ENCODE measurements around the gene ZHX3.

ZHX3 gene

GRCh38 chr20:41290804-41291389 lies 26.6 kb downstream of the ZHX3 start:
- DNase-seq, result no peak

DNA sequence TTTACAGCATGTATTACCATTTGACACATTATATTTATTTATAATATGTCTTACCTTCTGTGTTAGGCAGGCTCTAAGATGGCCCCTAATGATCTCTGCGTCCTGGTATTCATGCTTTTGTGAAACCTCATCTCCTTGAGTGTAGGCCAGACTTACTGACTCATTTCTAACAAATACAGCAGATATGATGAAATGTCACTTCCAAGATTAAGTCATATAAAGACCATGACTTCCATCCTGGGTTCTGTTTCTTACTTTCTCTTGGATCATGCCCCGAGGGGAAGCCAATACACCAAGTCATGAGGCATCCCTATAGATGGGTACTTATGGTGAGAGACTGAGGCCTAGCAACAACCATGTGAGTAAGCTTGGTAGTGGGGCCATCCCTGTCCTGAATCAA lies 30.2 kb downstream of the ZHX3 start:
- no peak for DNase-seq

DNA sequence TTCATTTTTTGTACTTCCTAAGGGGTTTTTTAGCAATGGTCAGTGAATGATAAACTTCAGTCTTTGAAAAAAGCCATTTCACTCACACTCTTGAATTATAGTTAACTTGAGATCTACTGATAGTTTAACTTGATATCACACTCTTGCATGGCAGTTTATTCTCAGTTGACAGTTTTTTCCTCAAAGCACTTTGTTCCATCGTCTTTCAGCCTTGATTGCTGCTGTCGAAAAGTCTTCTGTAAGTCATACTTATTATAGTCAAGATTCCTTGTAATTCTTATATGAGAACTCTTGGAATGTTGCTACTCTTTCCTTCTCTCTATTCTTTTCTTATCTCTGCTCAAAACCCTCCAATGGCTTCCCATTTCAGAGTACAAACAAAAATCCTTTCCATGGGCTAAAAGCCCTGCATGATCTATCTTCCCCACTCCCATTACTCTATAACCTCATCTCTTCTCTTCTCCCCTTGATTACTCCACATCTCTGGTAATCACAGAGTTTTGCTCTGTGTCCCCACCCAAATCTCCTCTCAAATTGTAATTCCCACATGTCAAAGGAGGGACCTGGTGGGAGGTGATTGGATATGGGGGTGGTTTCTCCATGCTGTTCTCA lies 31.2 kb downstream of the ZHX3 start:
- no peak for DNase-seq

DNA sequence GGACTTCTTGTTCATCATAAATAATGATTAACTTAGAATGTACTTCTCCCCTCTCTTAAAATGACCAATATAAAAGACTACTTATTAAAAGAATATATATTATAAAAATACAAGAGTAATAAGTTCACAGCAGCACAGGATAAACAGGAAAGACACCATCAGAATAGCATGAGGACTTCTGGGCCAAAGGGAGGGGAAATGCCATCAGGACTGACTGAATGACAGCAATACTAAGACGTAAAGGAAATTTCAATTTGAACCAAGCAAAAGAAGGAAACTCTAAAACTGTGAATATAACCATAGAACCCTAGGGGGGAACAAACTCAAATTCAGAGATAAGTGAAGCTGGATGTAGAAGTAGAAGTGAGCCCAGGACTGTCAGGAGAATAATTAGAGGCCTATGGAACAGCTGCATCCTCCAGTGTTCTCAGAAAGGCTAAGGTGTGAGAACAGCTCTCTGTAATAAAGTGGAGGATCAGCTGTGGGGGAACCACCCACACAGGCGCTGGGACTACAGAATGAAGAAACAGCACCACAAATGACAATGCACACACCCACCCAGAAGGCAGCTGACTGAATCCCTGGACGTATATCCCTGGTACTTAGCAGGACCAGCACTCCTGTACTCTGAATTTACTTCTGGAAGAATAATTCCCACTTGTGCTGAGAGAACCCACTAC lies 37.8 kb downstream of the ZHX3 start:
- no peak for DNase-seq

DNA sequence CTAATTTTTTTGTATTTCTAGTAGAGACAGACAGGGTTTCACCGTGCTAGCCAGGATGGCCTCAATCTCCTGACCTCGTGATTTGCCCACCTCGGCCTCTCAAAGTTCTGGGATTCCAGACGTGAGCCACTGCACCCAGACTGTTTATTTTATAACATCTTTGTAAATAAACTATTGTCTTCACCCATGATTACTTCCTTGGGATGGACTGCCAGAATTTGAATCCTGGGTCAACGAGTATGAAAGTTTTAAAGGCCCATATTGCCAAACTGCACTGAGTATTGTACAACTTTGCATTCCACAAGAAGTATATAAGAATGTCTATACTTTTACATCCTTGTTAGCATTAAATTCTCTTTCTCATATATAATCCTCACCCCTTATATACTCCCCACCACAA lies 38.6 kb downstream of the ZHX3 start:
- DNase-seq, result no peak

DNA sequence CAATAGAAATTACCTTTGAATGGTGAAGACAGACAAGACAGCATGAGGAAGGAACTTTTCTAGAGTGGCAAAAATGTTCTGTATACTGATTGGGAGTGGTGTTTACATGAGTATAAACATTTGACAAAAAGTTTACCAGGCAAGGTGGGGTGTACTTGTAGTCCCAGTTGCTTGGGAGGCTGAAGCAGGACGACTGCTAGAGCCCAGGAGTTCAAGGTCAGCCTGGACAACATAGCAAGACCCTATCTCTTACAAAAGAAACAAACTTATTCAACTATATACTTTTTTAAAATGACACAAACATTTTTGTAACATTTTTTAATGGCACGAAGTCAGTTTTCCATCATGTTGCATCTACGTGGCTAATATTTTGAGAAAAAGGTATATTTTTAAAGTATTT lies 40.5 kb downstream of the ZHX3 start:
- DNase-seq, result no peak

DNA sequence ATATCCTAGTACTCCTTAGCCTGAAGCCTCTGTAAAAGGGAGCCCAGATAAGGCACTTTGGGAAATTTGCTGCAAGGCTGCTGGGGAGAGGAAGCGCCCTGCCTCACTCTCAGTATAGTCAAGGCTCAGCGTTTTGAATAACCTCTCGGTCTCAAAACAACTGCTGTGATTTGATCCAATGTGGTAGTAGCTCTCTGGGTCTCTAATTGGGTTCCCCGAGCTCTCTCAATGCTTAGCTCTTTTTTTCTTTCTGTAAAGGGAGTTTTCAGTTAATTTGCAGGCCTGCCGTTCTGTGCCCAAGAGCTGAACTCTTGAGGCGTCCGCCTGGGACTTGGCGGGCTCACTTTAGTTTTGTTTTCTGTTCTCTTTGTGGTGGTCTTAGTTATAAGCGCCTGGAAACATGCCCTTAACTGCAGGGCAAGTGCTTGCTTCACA lies 41.2 kb downstream of the ZHX3 start:
- no peak for DNase-seq

- DNase-seq, result no peak
These were observed 42.2 kb downstream of the ZHX3 start for GRCh38 chr20:41275301-41275731.

- no peak for DNase-seq
These were observed 43.4 kb downstream of the ZHX3 start for GRCh38 chr20:41274152-41274551.

- DNase-seq, result no peak
These were observed 44.1 kb downstream of the ZHX3 start for GRCh38 chr20:41273445-41273844.

- DNase-seq, result no peak
These were observed 45.2 kb downstream of the ZHX3 start for GRCh38 chr20:41272339-41272738.

GRCh38 chr20:41268917-41269652 lies 48.4 kb downstream of the ZHX3 start:
- DNase-seq, result no peak

- DNase-seq, result no peak
These were observed 49.1 kb downstream of the ZHX3 start for GRCh38 chr20:41268402-41268801.

GRCh38 chr20:41265938-41266337 lies 51.6 kb downstream of the ZHX3 start:
- DNase-seq, result no peak

GRCh38 chr20:41264819-41265218 lies 52.7 kb downstream of the ZHX3 start:
- no peak for DNase-seq

DNA sequence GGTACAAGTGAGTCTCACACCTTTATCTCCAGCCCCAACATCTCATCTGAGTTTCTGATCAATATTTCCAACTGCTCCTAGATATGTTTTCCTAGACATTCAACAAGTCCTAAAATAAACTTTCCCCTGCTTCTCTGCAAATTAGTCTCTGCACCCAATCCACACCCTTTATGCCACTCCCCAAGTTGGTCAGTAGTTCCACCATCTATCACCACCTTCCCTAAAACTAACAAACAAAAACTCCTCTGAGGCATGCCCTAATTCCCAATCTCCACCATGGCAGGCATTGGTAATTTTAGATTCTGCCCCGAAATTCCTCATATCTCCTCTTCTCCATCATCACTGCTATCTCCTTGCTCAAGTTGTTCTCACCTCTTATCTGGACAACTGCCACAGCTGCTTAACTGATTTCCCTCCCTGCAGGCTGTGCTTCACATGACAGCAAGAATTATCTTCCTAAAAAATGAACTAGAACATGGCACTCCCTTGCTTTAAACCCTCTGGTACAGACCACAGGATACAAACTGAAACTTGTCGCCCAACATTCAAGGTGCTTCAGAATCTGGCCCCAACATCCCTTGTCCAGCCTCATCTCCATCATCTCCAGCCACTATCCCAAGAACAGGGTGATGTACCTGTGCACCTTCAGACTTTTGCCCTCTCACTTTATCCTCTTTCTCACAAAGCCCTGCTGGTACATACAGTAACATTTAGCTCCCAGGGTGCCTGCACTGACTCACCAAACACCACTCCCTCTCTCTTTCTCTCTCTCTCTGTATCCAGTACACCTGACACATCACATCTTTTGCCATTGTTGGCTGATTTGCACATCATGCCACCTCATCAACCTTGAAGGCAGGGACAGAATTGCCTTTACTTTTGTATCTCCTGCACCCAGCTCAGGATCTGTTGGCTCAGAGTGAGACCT lies 55.5 kb downstream of the ZHX3 start:
- DNase-seq, result no peak

DNA sequence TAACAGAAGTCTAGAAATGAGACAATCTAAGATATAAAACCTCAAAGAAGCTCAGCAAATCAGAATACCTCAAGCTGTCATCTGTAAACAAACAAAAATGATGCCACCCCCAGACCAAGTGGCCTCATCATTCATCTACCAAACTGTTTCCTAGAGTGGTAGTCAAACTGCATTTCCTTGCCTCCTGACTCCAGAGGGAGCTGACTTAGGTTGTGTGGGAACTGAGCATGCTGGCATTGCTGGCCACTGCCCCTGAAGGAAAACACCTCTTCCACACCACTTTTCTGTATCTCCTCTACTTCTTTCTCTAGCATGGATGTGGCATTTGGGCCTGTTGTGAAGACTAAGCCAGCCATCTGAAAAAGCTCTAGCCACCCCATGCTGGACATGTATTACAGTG lies 56.3 kb downstream of the ZHX3 start:
- DNase-seq, result no peak

GRCh38 chr20:41260734-41261220 lies 56.8 kb downstream of the ZHX3 start:
- no peak for DNase-seq

- DNase-seq, result no peak
These were observed 58.2 kb downstream of the ZHX3 start for GRCh38 chr20:41259309-41259708.

GRCh38 chr20:41258474-41258873 lies 59.1 kb downstream of the ZHX3 start:
- DNase-seq, result no peak

- DNase-seq, result no peak
These were observed 61.0 kb downstream of the ZHX3 start for GRCh38 chr20:41256516-41256915.

GRCh38 chr20:41255655-41256054 lies 61.9 kb downstream of the ZHX3 start:
- DNase-seq, result no peak

All from activated gamma-delta T cell (primary cell).